Esophagus squamous epithelium (tissue), 5 donors: Measurements from ENCODE around the gene BRME1. TPM values are rescaled to one million over a fixed set of nuclear protein-coding genes. Genes with fewer than 3 reads are reported as not detected.
"Not testable (repeated sequence)": the region's sequence is repeated elsewhere in the genome, so short reads cannot be mapped to it uniquely, and the experiment has no call there.

ENCODE experiments used
- DNase-seq: peaks from one replicate; lab custom pipeline; 2025; lab: John Stamatoyannopoulos, UW
- H3K27ac ChIP-seq, 4 donors: fragments of 200-600 bp; sonication (generic); one replicate each; pipeline ENCODE4 v1.5.1; 2016 to 2019; ENCODE audit warnings: mild to moderate bottlenecking in 1 of 4
- H3K27me3 ChIP-seq, 4 donors: fragments of 200-600 bp; sonication (generic); 1 replicate in 3 of 4; 2 replicates in 1 of 4; pipeline versions ENCODE4 v1.5.1 to v1.6.0; 2017 to 2021; ENCODE audit warnings: antibody characterized with exemption in 1 of 4
- H3K36me3 ChIP-seq, 3 donors: fragments of 200-600 bp; sonication (generic); one replicate each; pipeline ENCODE4 v1.5.1; 2016 to 2019
- H3K4me1 ChIP-seq, 3 donors: fragments of 200-600 bp; sonication (generic); one replicate each; pipeline ENCODE4 v1.5.1; 2017 to 2019
- H3K4me3 ChIP-seq, 4 donors: fragments of 200-600 bp; sonication (generic); 1 replicate in 3 of 4; 2 replicates in 1 of 4; pipeline ENCODE4 v1.5.1; 2016 to 2019; ENCODE audit warnings: mild to moderate bottlenecking in 2 of 4, moderate library complexity in 1 of 4
- H3K9me3 ChIP-seq, 3 donors: fragments of 200-600 bp; sonication (generic); one replicate each; pipeline ENCODE4 v1.5.1; 2016 to 2019
- CTCF ChIP-seq, 6 experiments: fragments of 450-650 bp in 4 of 6; fragments of 200-600 bp in 2 of 6; sonication (generic) in 2 of 6; IDR thresholded peaks; one replicate each; pipeline ENCODE4 v1.5.1; 2016 to 2019; ENCODE audit warnings: antibody characterized with exemption in 6 of 6, mild to moderate bottlenecking in 4 of 6, moderate library complexity in 4 of 6
- POLR2A ChIP-seq, 4 donors: fragments of 450-650 bp; IDR thresholded peaks; one replicate each; pipeline ENCODE4 v1.6.1; 2017; ENCODE audit warnings: antibody characterized with exemption in 4 of 4, mild to moderate bottlenecking in 4 of 4, moderate library complexity in 3 of 4
- WGBS, 2 donors: methylation state at CpG; one replicate each; pipeline ENCODE4 v1.1.5; 2018; 5-methylcytosine and 5-hydroxymethylcytosine counted together
- intact Hi-C: fragments of 100-400 bp; cut with DNase I; formaldehyde crosslinking; loops from one replicate; pipeline ENCODE4 v1.15.0; 2022
- total RNA-seq, 4 donors: library from RNA; depleted of rRNA; stranded (reverse); fragments of >200 nt; gene quantifications; one replicate each; pipeline ENCODE4 v1.1.0, GENCODE V29; 2016
- donor health status: DM: yes; HTN: yes; CAD: no.

The BRME1 gene
- total RNA-seq, 4 donors from 2014 or later, result 1.8 to 6.3 (median 4.0) TPM

GRCh38 chr19:13856497-13856896 lies 49.4 kb downstream of the BRME1 start:
- no peak overlapping the region for H3K4me3 ChIP-seq
- intact Hi-C loops, result no loop called here
- peaks cover 5 to 58% (median 12%) of the 10 kb centered on the region in 3 donors for H3K4me1 ChIP-seq
- WGBS, 2 donors, result 77% methylated on average over 2 of the region's 2 CpGs
- H3K27me3 ChIP-seq, result no peaks in the 10 kb centered on the region
- no peak for TF ChIP-seq POLR2A (IDR thresholded peaks at IDR 0.05)
- no peak for TF ChIP-seq CTCF (IDR thresholded peaks at IDR 0.05)
- no peak overlapping the region for H3K27ac ChIP-seq
- H3K36me3 ChIP-seq, result no peaks in the 10 kb centered on the region
- no peak for DNase-seq
- H3K9me3 ChIP-seq, result no peaks in the 10 kb centered on the region

GRCh38 chr19:13852171-13852707 lies 53.7 kb downstream of the BRME1 start:
- intact Hi-C loops, H3K4me3 ChIP-seq, H3K27me3 ChIP-seq, H3K36me3 ChIP-seq, H3K9me3 ChIP-seq, DNase-seq: not testable (repeated sequence)
- H3K4me1 ChIP-seq, result peaks cover 36 to 79% (median 39%) of the 10 kb centered on the region in 3 donors
- WGBS, 2 donors, result 61 to 68% methylated on average over 12 of the region's 12 CpGs
- H3K27ac ChIP-seq, result peak overlapping the region; percentile 93 to 100 (median 98)

DNA sequence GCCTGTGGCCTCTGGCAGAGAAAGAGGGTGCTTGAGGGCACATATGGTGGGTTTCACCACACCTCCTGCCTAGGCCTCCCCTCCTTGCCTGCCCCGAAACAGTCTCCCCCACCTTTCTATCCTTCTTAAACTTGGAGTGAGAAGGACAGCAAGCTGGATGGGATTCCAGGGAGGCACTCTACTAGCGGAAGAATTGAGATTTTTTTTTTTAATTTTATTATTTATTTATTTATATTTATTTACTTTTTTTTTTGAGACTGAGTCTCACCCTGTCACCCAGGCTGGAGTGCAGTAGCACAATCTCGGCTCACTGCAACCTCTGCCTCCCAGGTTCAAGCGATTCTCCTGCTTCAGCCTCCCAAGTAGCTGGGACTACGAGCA lies 54.2 kb downstream of the BRME1 start:
- Histone ChIP-seq H3K4me3 (peak overlapping the region in 1 of 4 donors; percentile 66), H3K27ac (peak overlapping the region; percentile 93 to 100 (median 98)), H3K4me1 (peaks cover 40 to 84% (median 41%) of the 10 kb centered on the region in 3 donors)
- H3K27me3 ChIP-seq, intact Hi-C loops, H3K36me3 ChIP-seq, H3K9me3 ChIP-seq, DNase-seq: not testable (repeated sequence)
- 72% methylated on average over 5 of the region's 5 CpGs for WGBS, 2 donors

GRCh38 chr19:13850910-13851733 lies 54.8 kb downstream of the BRME1 start:
- WGBS, 2 donors, result 0 to 29% methylated on average over 9 to 17 of the region's 26 CpGs
- H3K27ac ChIP-seq, result peak overlapping the region; percentile 93 to 100 (median 98)
- H3K36me3 ChIP-seq, result no peaks in the 10 kb centered on the region
- H3K9me3 ChIP-seq, result no peaks in the 10 kb centered on the region
- H3K4me3 ChIP-seq, result peak overlapping the region; percentile 21 to 66 (median 40)
- no peaks in the 10 kb centered on the region for H3K27me3 ChIP-seq
- TF ChIP-seq POLR2A (IDR thresholded peaks at IDR 0.05), result peak in 1 of 4 donors; percentile 16
- no peak for TF ChIP-seq CTCF (IDR thresholded peaks at IDR 0.05)
- intact Hi-C loops, result no loop called here
- H3K4me1 ChIP-seq, result peaks cover 46 to 90% (median 47%) of the 10 kb centered on the region in 3 donors
- DNase-seq, result no peak

DNA sequence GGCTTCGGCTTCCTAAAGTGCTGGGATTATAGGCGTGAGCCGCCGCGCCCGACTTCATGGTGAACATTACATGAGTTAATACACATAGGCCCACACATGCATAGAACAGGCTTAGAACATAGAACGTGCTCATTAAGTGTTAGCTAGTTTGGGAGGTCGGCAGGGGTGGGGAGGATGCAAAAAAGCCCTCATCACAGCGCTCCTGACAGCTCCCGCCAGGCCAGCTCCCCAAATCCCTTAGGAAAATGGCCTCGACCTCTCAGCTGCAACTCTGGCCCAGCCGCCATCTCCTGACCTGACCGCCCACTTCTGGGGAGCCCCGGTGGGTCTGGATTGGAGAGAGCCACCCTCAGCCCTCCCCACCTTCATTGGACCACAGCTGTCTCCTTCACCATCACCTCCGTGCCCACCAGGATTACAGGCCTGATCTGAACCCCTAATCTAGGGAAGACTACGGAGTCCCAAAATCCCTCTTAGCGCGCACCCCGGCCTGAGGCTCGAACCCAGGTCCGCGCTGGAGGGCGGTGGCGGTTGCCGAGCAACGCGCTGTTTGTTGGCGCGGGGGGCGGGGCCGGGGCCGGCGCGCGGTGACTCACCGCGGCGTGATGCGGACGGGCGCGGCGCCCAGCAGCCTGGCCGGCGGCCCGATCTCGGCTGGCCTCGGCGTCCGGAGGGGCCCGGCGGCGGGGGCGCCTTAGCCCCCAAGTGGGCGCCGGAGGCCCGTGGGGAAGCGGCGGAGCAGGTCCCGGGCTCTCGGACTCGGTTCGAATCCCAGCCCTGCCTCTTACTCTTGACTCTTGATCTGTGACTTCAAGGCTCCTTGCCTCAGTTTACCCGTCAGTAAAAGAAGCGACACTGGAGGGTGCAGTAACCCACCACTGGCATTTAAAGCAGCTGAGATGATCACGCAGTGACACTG lies 55.7 kb downstream of the BRME1 start:
- Histone ChIP-seq H3K4me3 (peak overlapping the region; percentile 21 to 66 (median 40)), H3K9me3 (no peaks in the 10 kb centered on the region), H3K27me3 (no peaks in the 10 kb centered on the region), H3K27ac (peak overlapping the region; percentile 93 to 100 (median 98)), H3K4me1 (peaks cover 48 to 96% (median 52%) of the 10 kb centered on the region in 3 donors), H3K36me3 (no peaks in the 10 kb centered on the region)
- DNase-seq, result no peak
- 36 to 47% methylated on average over 11 to 12 of the region's 66 CpGs for WGBS, 2 donors
- intact Hi-C loops, result no loop called here
- TF ChIP-seq CTCF (IDR thresholded peaks at IDR 0.05) (no peak), POLR2A (IDR thresholded peaks at IDR 0.05) (peak in 3 of 4 donors; percentile 30 to 51 (median 43))
